Duodenal mucosa (tissue), 2 donors: ENCODE measurements around the gene CAMK1.

Source experiments
- H3K27ac ChIP-seq: one replicate; pipeline ENCODE4 v1.7.0; 2013; ENCODE audit warnings: low read depth, low read length
- H3K27me3 ChIP-seq, 2 donors: one replicate each; pipeline ENCODE4 v1.7.0; 2013; ENCODE audit warnings: low read length in 2 of 2, control low read depth in 1 of 2; ENCODE audit not compliant: insufficient read depth in 2 of 2, control insufficient read depth in 1 of 2
- H3K36me3 ChIP-seq, 2 donors: one replicate each; pipeline ENCODE4 v1.7.0; 2013; ENCODE audit warnings: low read length in 2 of 2, control low read depth in 1 of 2; ENCODE audit not compliant: insufficient read depth in 2 of 2, control insufficient read depth in 1 of 2
- H3K4me1 ChIP-seq, 2 donors: one replicate each; pipeline ENCODE4 v1.7.0; 2013; ENCODE audit warnings: low read length in 2 of 2, control low read depth in 1 of 2; ENCODE audit not compliant: insufficient read depth in 2 of 2, control insufficient read depth in 1 of 2
- H3K4me3 ChIP-seq, 2 donors: one replicate each; pipeline ENCODE4 v1.7.0; 2013; ENCODE audit warnings: low read length in 2 of 2, low read depth in 1 of 2
- H3K9ac ChIP-seq, 2 donors: one replicate each; pipeline ENCODE4 v1.7.0; 2013; ENCODE audit warnings: low read length in 2 of 2, low read depth in 1 of 2
- H3K9me3 ChIP-seq, 2 donors: one replicate each; pipeline ENCODE4 v1.7.0; 2013; ENCODE audit warnings: low read length in 2 of 2, control low read depth in 1 of 2; ENCODE audit not compliant: control insufficient read depth in 1 of 2

Gene CAMK1

DNA sequence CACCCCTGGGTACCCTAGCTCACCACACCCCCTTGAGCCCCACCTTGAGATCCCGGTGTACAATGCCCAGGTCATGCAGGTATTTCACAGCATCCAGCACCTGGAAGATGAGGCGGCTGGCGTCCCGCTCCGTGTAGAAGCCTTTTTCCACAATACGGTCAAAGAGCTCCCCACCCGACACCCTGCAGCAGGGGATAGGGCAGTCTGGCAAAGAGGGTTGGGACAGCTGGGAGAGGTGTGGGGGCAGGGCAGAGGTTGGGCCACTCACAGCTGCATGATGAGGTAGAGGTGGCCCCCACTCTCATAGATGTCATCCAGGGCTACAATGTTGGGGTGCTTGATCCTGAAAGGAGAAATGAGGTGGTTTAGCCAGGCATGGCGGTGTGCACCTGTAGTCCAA, 6.9 kb downstream of the CAMK1 start:
- Histone ChIP-seq H3K9ac (no peak overlapping the region), H3K4me3 (no peak overlapping the region), H3K36me3 (peaks cover 23 to 45% of the 10 kb centered on the region in 2 donors), H3K27me3 (no peaks in the 10 kb centered on the region), H3K4me1 (peaks cover 5 to 9% of the 10 kb centered on the region in 2 donors), H3K9me3 (no peaks in the 10 kb centered on the region), H3K27ac (no peak overlapping the region)

DNA sequence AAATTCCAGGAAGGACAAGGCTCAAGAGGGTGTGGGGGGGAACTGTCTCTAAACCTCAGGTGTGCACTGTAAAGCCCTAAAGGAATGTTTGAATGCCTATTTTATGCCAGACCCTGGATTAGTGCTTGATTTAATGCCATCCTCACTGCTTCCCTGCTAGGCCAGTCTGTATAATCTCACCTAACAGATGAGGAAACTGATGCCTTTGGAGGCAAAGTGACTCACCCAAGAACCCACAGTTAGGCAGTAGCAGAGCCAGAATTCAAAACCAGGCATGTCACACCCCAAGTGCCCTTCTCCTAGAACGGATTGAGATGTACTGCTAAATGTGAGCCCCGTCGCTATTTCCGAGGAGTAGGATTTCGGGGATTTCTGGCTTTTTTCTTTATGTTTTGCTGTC, 7.8 kb downstream of the CAMK1 start:
- no peak overlapping the region for H3K9ac ChIP-seq

DNA sequence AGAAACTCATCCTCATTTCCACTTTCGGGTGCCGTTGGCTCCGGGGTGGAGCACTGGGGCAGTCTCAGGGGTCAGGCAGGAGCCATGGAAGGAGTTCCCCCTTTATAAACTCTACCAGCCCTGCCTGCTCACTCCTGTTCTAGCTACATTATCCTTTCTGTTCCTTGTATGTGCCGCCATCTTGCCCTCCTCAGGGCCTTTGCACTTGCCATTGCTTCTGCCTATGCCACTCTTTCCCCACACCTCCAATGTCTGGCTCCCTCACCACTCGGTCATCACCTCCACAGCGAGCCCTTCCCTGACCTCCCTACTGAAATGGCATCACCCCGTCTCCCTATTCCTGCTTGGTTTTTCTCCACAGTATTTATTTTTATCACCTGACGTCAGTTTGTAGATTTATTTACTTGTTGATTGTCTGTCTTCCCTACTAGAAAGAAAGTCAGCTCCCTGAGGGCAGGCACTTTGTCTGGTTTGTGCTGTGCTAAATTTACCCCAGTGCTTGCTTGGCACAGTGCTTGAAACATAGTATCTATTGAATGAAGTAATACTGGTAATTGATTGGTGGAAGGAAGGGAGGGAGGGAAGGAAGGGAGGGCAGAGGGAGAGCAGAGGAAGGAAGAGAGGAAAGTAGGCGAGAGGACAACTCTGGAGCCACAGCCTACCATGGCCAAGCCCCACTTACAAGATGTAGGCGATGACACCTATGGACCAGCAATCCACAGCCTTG, 8.8 kb downstream of the CAMK1 start:
- H3K9me3 ChIP-seq: no peaks in the 10 kb centered on the region
- no peak overlapping the region for H3K27ac ChIP-seq
- H3K27me3 ChIP-seq: no peaks in the 10 kb centered on the region
- no peak overlapping the region for H3K4me3 ChIP-seq
- no peaks in the 10 kb centered on the region for H3K4me1 ChIP-seq
- no peak overlapping the region for H3K9ac ChIP-seq
- peaks cover 34 to 64% of the 10 kb centered on the region in 2 donors for H3K36me3 ChIP-seq

More for the DNA sequence above, 7.8 kb downstream of the CAMK1 start:
- Histone ChIP-seq H3K27ac (no peak overlapping the region), H3K27me3 (no peaks in the 10 kb centered on the region), H3K4me1 (no peaks in the 10 kb centered on the region), H3K4me3 (no peak overlapping the region), H3K9me3 (no peaks in the 10 kb centered on the region), H3K36me3 (peaks cover 27 to 55% of the 10 kb centered on the region in 2 donors)

DNA sequence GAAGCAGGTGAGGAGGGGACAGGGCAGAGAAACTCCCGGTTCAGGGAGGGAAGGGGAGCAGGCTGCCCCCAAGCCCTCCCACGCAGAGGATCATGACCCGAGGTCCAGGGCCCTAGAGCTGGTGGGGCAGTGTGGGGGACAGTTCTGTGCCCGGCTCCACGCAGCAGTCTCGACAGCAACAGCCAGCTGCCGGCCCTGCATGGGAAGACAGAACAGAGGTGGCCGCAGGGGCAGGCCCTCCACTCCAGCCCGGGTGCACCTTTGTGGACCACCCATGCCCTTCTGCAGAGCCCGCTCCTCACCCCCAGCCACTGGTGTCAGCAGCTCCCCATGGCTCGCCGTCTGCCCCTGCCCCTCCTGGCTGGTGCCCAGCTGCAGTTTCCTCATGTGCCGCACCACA, 12.3 kb downstream of the CAMK1 start:
- Histone ChIP-seq H3K27ac (no peak overlapping the region), H3K9me3 (no peaks in the 10 kb centered on the region), H3K27me3 (no peaks in the 10 kb centered on the region), H3K36me3 (peaks cover 27 to 86% of the 10 kb centered on the region in 2 donors), H3K4me3 (no peak overlapping the region), H3K9ac (no peak overlapping the region), H3K4me1 (peaks cover 0 to 4% of the 10 kb centered on the region in 2 donors)

DNA sequence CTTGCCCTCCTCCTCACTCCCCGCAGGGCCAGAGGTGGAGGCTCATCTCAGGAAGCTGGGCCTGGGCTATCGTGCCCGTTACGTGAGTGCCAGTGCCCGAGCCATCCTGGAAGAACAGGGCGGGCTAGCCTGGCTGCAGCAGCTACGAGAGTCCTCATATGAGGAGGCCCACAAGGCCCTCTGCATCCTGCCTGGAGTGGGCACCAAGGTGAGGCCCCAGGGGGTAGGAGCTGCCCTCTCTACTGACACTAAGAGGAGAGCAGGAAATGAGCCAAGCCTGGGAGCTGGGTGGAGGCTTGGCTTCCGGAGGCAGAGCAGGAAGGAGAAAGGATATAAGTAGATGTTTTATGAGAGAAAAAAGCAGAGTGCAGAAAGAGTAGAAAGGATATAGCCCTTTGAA, 15.1 kb downstream of the CAMK1 start:
- H3K4me3 ChIP-seq: no peak overlapping the region
- H3K27ac ChIP-seq: no peak overlapping the region
- H3K9me3 ChIP-seq: no peaks in the 10 kb centered on the region
- H3K36me3 ChIP-seq: peaks cover 24 to 74% of the 10 kb centered on the region in 2 donors
- H3K27me3 ChIP-seq: no peaks in the 10 kb centered on the region
- H3K9ac ChIP-seq: no peak overlapping the region
- H3K4me1 ChIP-seq: peaks cover 14 to 25% of the 10 kb centered on the region in 2 donors

DNA sequence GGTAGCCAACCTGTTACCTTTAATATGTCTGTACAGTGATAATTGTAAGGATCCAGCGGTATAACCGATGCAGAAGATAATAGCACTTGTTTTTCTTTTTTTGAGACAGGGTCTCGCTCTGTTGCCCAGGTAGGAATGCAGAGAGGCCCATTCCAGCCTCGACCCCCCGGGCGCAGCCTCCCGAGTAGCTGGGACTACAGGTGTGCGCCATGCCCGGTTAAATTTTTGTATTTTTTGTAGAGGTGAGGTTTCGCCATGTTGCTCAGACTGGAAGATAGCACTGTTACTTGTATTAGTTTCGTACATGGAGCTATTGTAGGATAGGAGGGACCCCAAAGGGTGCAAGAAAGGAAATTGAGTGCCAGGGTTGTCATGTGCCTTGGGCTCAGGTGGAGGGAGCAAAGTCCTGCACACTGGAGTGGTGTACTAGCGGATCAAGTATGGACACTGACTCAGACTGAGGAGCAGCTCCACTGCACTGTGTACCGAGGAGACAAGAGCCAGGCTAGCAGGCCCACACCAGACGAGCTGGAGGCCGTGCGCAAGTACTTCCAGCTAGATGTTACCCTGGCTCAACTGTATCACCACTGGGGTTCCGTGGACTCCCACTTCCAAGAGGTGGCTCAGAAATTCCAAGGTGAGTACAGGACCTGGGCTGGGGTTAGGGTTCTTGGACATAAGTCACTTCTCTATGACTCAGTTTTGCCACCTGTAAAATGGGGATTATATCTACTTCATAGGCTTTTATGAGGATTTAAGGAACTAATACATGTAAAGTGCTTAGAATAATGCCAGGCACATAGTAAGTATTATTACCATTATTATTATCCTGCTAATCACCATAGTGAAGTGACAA, 19.0 kb downstream of the CAMK1 start:
- Histone ChIP-seq H3K9ac (peak overlapping the region; percentile 77 to 85), H3K27me3 (no peaks in the 10 kb centered on the region), H3K4me3 (peak overlapping the region; percentile 88 to 89), H3K36me3 (peaks cover 23 to 62% of the 10 kb centered on the region in 2 donors), H3K4me1 (peaks cover 19 to 30% of the 10 kb centered on the region in 2 donors), H3K27ac (peak overlapping the region; percentile 88), H3K9me3 (no peaks in the 10 kb centered on the region)

DNA sequence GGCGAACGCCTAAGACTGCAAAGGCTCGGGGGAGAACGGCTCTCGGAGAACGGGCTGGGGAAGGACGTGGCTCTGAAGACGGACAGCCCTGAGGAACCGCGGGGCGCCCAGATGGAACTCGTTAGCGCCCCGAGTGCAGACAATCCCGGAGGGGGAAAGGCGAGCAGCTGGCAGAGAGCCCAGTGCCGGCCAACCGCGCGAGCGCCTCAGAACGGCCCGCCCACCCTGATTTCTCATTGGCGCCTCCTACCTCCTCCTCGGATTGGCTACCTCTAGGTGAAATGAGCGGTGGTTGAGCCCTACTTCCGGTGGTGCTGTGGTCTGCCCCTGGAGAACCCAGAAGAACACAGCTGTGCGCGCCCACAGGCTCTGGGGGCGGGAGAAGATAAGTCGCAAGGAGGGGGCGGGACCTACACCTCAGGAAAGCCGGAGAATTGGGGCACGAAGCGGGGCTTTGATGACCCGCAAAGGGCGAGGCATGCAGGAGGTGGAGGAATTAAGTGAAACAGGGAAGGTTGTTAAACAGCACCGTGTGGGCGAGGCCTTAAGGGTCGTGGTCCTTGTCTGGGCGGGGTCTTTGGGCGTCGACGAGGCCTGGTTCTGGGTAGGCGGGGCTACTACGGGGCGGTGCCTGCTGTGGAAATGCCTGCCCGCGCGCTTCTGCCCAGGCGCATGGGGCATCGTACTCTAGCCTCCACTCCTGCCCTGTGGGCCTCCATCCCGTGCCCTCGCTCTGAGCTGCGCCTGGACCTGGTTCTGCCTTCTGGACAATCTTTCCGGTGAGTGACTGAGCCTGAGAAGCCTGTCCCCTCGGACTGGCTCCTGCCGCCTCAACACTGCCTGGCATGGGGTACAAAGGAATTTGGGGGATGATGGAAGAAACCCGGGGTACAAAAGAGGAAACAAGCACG, 19.8 kb downstream of the CAMK1 start, which contains the start of gene OGG1:
Gene OGG1, plus strand, starts transcription at position 308 of the 911 bp plus-strand sequence. Its CDS starts 335 bp downstream, at position 643.
- H3K4me1 ChIP-seq: peaks cover 19 to 30% of the 10 kb centered on the region in 2 donors
- no peaks in the 10 kb centered on the region for H3K27me3 ChIP-seq
- H3K9me3 ChIP-seq: no peaks in the 10 kb centered on the region
- H3K27ac ChIP-seq: peak within 1 kb of the TSS; percentile 88
- H3K4me3 ChIP-seq: peak within 1 kb of the TSS; percentile 88 to 89
- peak within 1 kb of the TSS; percentile 77 to 85 for H3K9ac ChIP-seq
- peaks cover 31 to 65% of the 10 kb centered on the region in 2 donors for H3K36me3 ChIP-seq

DNA sequence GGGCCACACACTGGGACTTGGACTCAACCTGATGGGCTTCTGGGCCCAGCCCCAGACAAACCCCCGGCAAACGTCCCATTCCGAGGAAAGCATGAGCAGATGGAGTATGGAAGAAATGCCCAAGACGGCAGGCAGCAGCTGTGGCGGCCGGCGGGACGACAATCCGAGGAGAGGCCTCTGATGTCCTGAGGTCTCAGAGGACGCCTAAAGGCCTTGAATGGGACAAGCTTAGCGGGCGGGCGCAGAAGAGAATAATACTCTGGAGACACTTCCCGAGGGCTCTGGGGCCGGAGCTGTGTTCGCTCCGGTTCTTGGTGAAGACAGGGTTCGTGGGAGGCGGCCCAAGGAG, 20.5 kb downstream of the CAMK1 start:
- Histone ChIP-seq H3K9ac (peak overlapping the region; percentile 71 to 77), H3K9me3 (no peaks in the 10 kb centered on the region), H3K27ac (peak overlapping the region; percentile 83), H3K27me3 (no peaks in the 10 kb centered on the region), H3K4me1 (peaks cover 19 to 26% of the 10 kb centered on the region in 2 donors), H3K4me3 (peak overlapping the region; percentile 72 to 89), H3K36me3 (peaks cover 36 to 65% of the 10 kb centered on the region in 2 donors)

DNA sequence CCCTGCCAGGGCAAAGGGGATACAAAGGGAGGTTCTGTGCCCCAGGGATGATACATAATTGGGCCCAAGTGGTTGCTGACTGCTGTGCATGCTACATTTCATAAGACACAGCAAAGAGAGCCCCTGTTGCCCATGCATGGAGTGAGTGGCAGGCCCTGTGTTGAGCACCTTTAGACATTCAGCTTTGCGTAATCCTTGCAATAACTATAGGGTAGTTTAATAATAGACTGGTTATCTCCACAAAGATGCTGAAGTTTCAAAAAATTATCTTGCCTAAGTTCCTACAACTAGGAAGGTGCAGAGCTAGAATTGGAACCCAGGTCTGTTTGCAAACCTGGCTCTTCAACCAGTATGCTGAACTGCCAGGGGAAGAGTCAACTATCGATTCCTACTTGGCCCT, 21.7 kb downstream of the CAMK1 start:
- Histone ChIP-seq H3K36me3 (peaks cover 48 to 69% of the 10 kb centered on the region in 2 donors), H3K9me3 (no peaks in the 10 kb centered on the region), H3K9ac (no peak overlapping the region), H3K27ac (no peak overlapping the region), H3K4me1 (peaks cover 19 to 26% of the 10 kb centered on the region in 2 donors), H3K4me3 (no peak overlapping the region), H3K27me3 (no peaks in the 10 kb centered on the region)
